SU-DHL-6 (cell line): ENCODE measurements around the gene UCK2.

ENCODE experiments used
- H2AFZ ChIP-seq: fragments of 200-600 bp; sonication (generic); 2 replicates; pipeline ENCODE4 v1.6.1; 2014; ENCODE audit warnings: low read depth, mild to moderate bottlenecking, moderate library complexity, mixed read lengths, antibody characterized with exemption, low read length; ENCODE audit not compliant: severe bottlenecking
- H3F3A ChIP-seq: fragments of 200-600 bp; shearing (Covaris generic); 2 replicates; pipeline ENCODE4 v1.6.0; 2016; ENCODE audit warnings: antibody characterized with exemption, mild to moderate bottlenecking; ENCODE audit not compliant: insufficient read depth
- H3K27ac ChIP-seq: fragments of 200-600 bp; sonication (generic); 2 replicates; pipeline ENCODE4 v1.5.1; 2016; ENCODE audit warnings: low read depth, mild to moderate bottlenecking, low read length, moderate library complexity, mixed read lengths
- H3K27me3 ChIP-seq: fragments of 200-600 bp; sonication (generic), shearing (Covaris generic); 2 replicates; pipeline ENCODE4 v1.6.0; 2014; ENCODE audit warnings: mild to moderate bottlenecking, low read length
- H3K36me3 ChIP-seq: fragments of 200-600 bp; sonication (generic); 2 replicates; pipeline ENCODE4 v1.6.1; 2014; ENCODE audit warnings: mild to moderate bottlenecking, low read length, mixed read lengths
- H3K4me2 ChIP-seq: fragments of 300-600, 200-600 bp; shearing (Covaris generic), sonication (generic); 2 replicates; pipeline ENCODE4 v1.6.0; 2014; ENCODE audit warnings: low read length, low read depth, mild to moderate bottlenecking; ENCODE audit not compliant: poor library complexity, severe bottlenecking
- H3K4me3 ChIP-seq: fragments of 200-600 bp; sonication (generic); 2 replicates; pipeline ENCODE4 v1.5.1; 2014; ENCODE audit warnings: antibody characterized with exemption, low read length, mild to moderate bottlenecking, mixed read lengths; ENCODE audit not compliant: insufficient read depth, poor library complexity, severe bottlenecking
- H3K79me2 ChIP-seq: fragments of 200-600 bp; sonication (generic); 2 replicates; pipeline ENCODE4 v1.6.1; 2014; ENCODE audit warnings: mild to moderate bottlenecking, low read length, moderate library complexity; ENCODE audit not compliant: insufficient read depth
- H3K9ac ChIP-seq: fragments of 200-600 bp; sonication (generic); 2 replicates; pipeline ENCODE4 v1.7.0; 2014; ENCODE audit warnings: mild to moderate bottlenecking, low read length
- H3K9me2 ChIP-seq: fragments of 200-600 bp; sonication (generic); replicated peaks from 2 replicates; pipeline ENCODE4 v1.6.1; 2014; ENCODE audit warnings: low read length; ENCODE audit not compliant: insufficient read depth
- H3K9me3 ChIP-seq: fragments of 200-600 bp; sonication (generic); 2 replicates; pipeline ENCODE4 v1.6.1; 2014; ENCODE audit warnings: low read length, mixed read lengths; ENCODE audit not compliant: insufficient read depth
- H4K20me1 ChIP-seq: fragments of 200-600 bp; sonication (generic); 2 replicates; pipeline ENCODE4 v1.6.1; 2014; ENCODE audit warnings: low read depth, mild to moderate bottlenecking, antibody characterized with exemption, low read length, moderate library complexity, mixed read lengths
- CTCF ChIP-seq: fragments of 200-600 bp; sonication (generic); IDR thresholded peaks from one replicate; pipeline ENCODE4 v1.5.1; 2017; ENCODE audit warnings: antibody characterized with exemption, mild to moderate bottlenecking, low read length, moderate library complexity; ENCODE audit not compliant: insufficient read depth, poor library complexity, severe bottlenecking
- EZH2phosphoT487 ChIP-seq: fragments of 200-600 bp; sonication (generic), shearing (Covaris generic); conservative IDR thresholded peaks from 2 replicates; pipeline ENCODE4 v1.6.1; 2018; ENCODE audit warnings: mild to moderate bottlenecking, antibody characterized with exemption, low read length, moderate library complexity, mixed read lengths

Gene UCK2

GRCh38 chr1:165885305-165885694 is 57.9 kb downstream of the UCK2 start:
- Histone ChIP-seq H3K9ac (no peak overlapping the region), H3K4me3 (no peak overlapping the region), H3K79me2 (peaks cover 100% of the 10 kb centered on the region), H3K4me2 (no peak overlapping the region), H3K36me3 (no peaks in the 10 kb centered on the region), H3K27ac (no peak overlapping the region), H3F3A (no peaks in the 10 kb centered on the region), H3K9me2 (no peaks in the 10 kb centered on the region), H4K20me1 (peaks cover 1% of the 10 kb centered on the region; the same call in 1 of the 2 replicates), H3K27me3 (no peaks in the 10 kb centered on the region), H2AFZ (no peak overlapping the region), H3K9me3 (no peaks in the 10 kb centered on the region)
- TF ChIP-seq CTCF (no peak), EZH2phosphoT487 (no peak)

GRCh38 chr1:165886193-165886592 is 58.8 kb downstream of the UCK2 start:
- Histone ChIP-seq H2AFZ (no peak overlapping the region), H3K9ac (no peak overlapping the region), H3K9me2 (no peaks in the 10 kb centered on the region), H4K20me1 (peaks cover 6% of the 10 kb centered on the region; the same call in 1 of the 2 replicates), H3K4me3 (no peak overlapping the region), H3K27ac (no peak overlapping the region), H3F3A (no peaks in the 10 kb centered on the region), H3K27me3 (no peaks in the 10 kb centered on the region), H3K4me2 (no peak overlapping the region), H3K36me3 (no peaks in the 10 kb centered on the region), H3K9me3 (no peaks in the 10 kb centered on the region), H3K79me2 (peaks cover 93% of the 10 kb centered on the region)
- no peak for TF ChIP-seq EZH2phosphoT487
- TF ChIP-seq CTCF: no peak

- Histone ChIP-seq H3F3A (no peaks in the 10 kb centered on the region), H4K20me1 (peaks cover 6% of the 10 kb centered on the region; the same call in 1 of the 2 replicates), H3K4me2 (no peak overlapping the region), H3K27ac (no peak overlapping the region), H3K79me2 (peaks cover 85% of the 10 kb centered on the region), H3K9ac (no peak overlapping the region), H3K27me3 (no peaks in the 10 kb centered on the region), H2AFZ (no peak overlapping the region), H3K9me3 (no peaks in the 10 kb centered on the region), H3K4me3 (no peak overlapping the region), H3K36me3 (no peaks in the 10 kb centered on the region), H3K9me2 (no peaks in the 10 kb centered on the region)
- TF ChIP-seq CTCF (no peak), EZH2phosphoT487 (no peak)
Observed at GRCh38 chr1:165886983-165887382, 59.6 kb downstream of the UCK2 start.
